ENCODE results near the gene SEMA3B.
"Not testable (repeated sequence)": the region's sequence is repeated elsewhere in the genome, so short reads cannot be mapped to it uniquely, and the experiment has no call there.

SEMA3B gene

GRCh38 chr3:50258979-50259378 lies 10.0 kb upstream of the SEMA3B start:
- DNase-seq (ENCODE audit: low read depth), result no peak

- DNase-seq (ENCODE audit: low read depth), result no peak
These were observed 9.4 kb upstream of the SEMA3B start for GRCh38 chr3:50259432-50260026.

- DNase-seq (ENCODE audit: low read depth), result peak; percentile 88
These were observed 8.7 kb upstream of the SEMA3B start for GRCh38 chr3:50260027-50260941.

GRCh38 chr3:50260942-50261441 lies 8.0 kb upstream of the SEMA3B start:
- DNase-seq (ENCODE audit: low read depth), result no peak

- no peak for DNase-seq (ENCODE audit: low read depth)
These were observed 7.4 kb upstream of the SEMA3B start for GRCh38 chr3:50261505-50261904.

- not testable (repeated sequence) for DNase-seq (ENCODE audit: low read depth)
These were observed 6.7 kb upstream of the SEMA3B start for GRCh38 chr3:50262200-50262599.

- DNase-seq (ENCODE audit: low read depth), result no peak
These were observed 6.2 kb upstream of the SEMA3B start for GRCh38 chr3:50262778-50263177.

- DNase-seq (ENCODE audit: low read depth), result peak; percentile 36
These were observed 5.2 kb upstream of the SEMA3B start for GRCh38 chr3:50263478-50264382.

- DNase-seq (ENCODE audit: low read depth), result peak; percentile 90
These were observed 4.5 kb upstream of the SEMA3B start for GRCh38 chr3:50264383-50264963.

GRCh38 chr3:50264964-50265485 lies 3.9 kb upstream of the SEMA3B start:
- DNase-seq (ENCODE audit: low read depth), result no peak

GRCh38 chr3:50265571-50265970 lies 3.4 kb upstream of the SEMA3B start:
- no peak for DNase-seq (ENCODE audit: low read depth)

- no peak for DNase-seq (ENCODE audit: low read depth)
These were observed 2.9 kb upstream of the SEMA3B start for GRCh38 chr3:50266017-50266416.

GRCh38 chr3:50266836-50267235 lies 2.1 kb upstream of the SEMA3B start:
- no peak for DNase-seq (ENCODE audit: low read depth)

GRCh38 chr3:50267280-50267913 lies 1.6 kb upstream of the SEMA3B start:
- DNase-seq (ENCODE audit: low read depth), result peak; percentile 32

GRCh38 chr3:50268276-50268675 lies 671 bp upstream of the SEMA3B start:
- DNase-seq (ENCODE audit: low read depth), result no peak

GRCh38 chr3:50269460-50269859 lies 513 bp downstream of the SEMA3B start:
- DNase-seq (ENCODE audit: low read depth), result no peak

- no peak for DNase-seq (ENCODE audit: low read depth)
These were observed 1.0 kb downstream of the SEMA3B start for GRCh38 chr3:50269977-50270413.

GRCh38 chr3:50270422-50271224 lies 1.7 kb downstream of the SEMA3B start:
- no peak for DNase-seq (ENCODE audit: low read depth)

- no peak for DNase-seq (ENCODE audit: low read depth)
These were observed 2.5 kb downstream of the SEMA3B start for GRCh38 chr3:50271314-50271936.

GRCh38 chr3:50272538-50272910 lies 3.6 kb downstream of the SEMA3B start:
- DNase-seq (ENCODE audit: low read depth), result not testable (repeated sequence)
